NCI-H128 (cell line): ENCODE results near the gene ARL15.

Experiments used
- DNase-seq: peaks from one replicate; lab custom pipeline; 2025; ENCODE audit not compliant: unreplicated experiment; lab: John Stamatoyannopoulos, UW

The ARL15 gene

GRCh38 chr5:54315736-54316528 is 5.6 kb upstream of the ARL15 start:
- DNase-seq, result no peak

- DNase-seq, result no peak
Measured at GRCh38 chr5:54313311-54314270, 3.2 kb upstream of the ARL15 start.

- DNase-seq, result no peak
Measured at GRCh38 chr5:54312499-54312898, 2.1 kb upstream of the ARL15 start.

- DNase-seq, result no peak
Measured at GRCh38 chr5:54311176-54311677, 854 bp upstream of the ARL15 start.

- no peak for DNase-seq
Measured at GRCh38 chr5:54309691-54310432, 511 bp downstream of the ARL15 start.

GRCh38 chr5:54309276-54309675 is 1.1 kb downstream of the ARL15 start:
- DNase-seq, result no peak

GRCh38 chr5:54307583-54307982 is 2.8 kb downstream of the ARL15 start:
- DNase-seq, result no peak

- no peak for DNase-seq
Measured at GRCh38 chr5:54306893-54307292, 3.5 kb downstream of the ARL15 start.

GRCh38 chr5:54305737-54306136 is 4.6 kb downstream of the ARL15 start:
- DNase-seq, result no peak

GRCh38 chr5:54304040-54304439 is 6.3 kb downstream of the ARL15 start:
- no peak for DNase-seq

GRCh38 chr5:54302267-54302687 is 8.1 kb downstream of the ARL15 start:
- DNase-seq, result no peak

GRCh38 chr5:54301849-54302248 is 8.5 kb downstream of the ARL15 start:
- no peak for DNase-seq

- DNase-seq, result no peak
Measured at GRCh38 chr5:54301220-54301619, 9.2 kb downstream of the ARL15 start.

GRCh38 chr5:54298947-54299346 is 11.4 kb downstream of the ARL15 start:
- no peak for DNase-seq

GRCh38 chr5:54296386-54296785 is 14.0 kb downstream of the ARL15 start:
- DNase-seq, result no peak

- no peak for DNase-seq
Measured at GRCh38 chr5:54295651-54296276, 14.6 kb downstream of the ARL15 start.

- DNase-seq, result no peak
Measured at GRCh38 chr5:54294097-54294667, 16.2 kb downstream of the ARL15 start.

- DNase-seq, result no peak
Measured at GRCh38 chr5:54292866-54293265, 17.5 kb downstream of the ARL15 start.

- DNase-seq, result no peak
Measured at GRCh38 chr5:54291498-54291897, 18.9 kb downstream of the ARL15 start.

GRCh38 chr5:54289769-54290168 is 20.6 kb downstream of the ARL15 start:
- DNase-seq, result no peak
